GM12878 (cell line): ENCODE measurements around the gene ANKRD55. TPM values are rescaled to one million over a fixed set of nuclear protein-coding genes. Genes with fewer than 3 reads are reported as not detected.

ENCODE experiments used
- ATAC-seq: fragments of 200-7000 bp; cut with Tn5 transposase; 3 replicates; pipeline ENCODE4 v1.9.1; 2020; ENCODE audit warnings: mild to moderate bottlenecking, moderate library complexity
- BruUV-seq: library from RNA; stranded (reverse); fragments of 400-500 nt; replicated peaks from 2 replicates; lab custom pipeline; 2021; lab: Mats Ljungman, UMichigan
- CTCF ChIA-PET: fragments of 300-600 bp; sonication (Branson Sonifier 250); formaldehyde crosslinking; extraction: SDS; loops from one replicate; lab custom pipeline; 2021; ENCODE audit warnings: inconsistent platforms; lab: Yijun Ruan, JAX
- POLR2A ChIA-PET: fragments of 350-600 bp; formaldehyde crosslinking; extraction: SDS; loops from one replicate; lab custom pipeline; 2021; ENCODE audit warnings: inconsistent platforms; lab: Charles Lee
- RAD21 ChIA-PET: fragments of 300-600 bp; sonication (Branson Sonifier 250); formaldehyde crosslinking; loops from one replicate; lab custom pipeline; 2023; ENCODE audit warnings: antibody characterized with exemption; ENCODE audit not compliant: unreplicated experiment; lab: Charles Lee
- SMC1A ChIA-PET: fragments of 300-600 bp; sonication (Branson Sonifier 250); formaldehyde crosslinking; loops from one replicate; lab custom pipeline; 2023; ENCODE audit not compliant: unreplicated experiment, uncharacterized antibody; lab: Charles Lee
- DNase-seq: peaks from one replicate; pipeline ENCODE4 v3.0.0-alpha.2; 2011; ENCODE audit warnings: low read depth, low spot score
- FAIRE-seq: peaks from 3 replicates; lab custom pipeline; 2011; peaks lifted over from hg19 to GRCh38; lab: Jason Lieb, UNC
- H2AFZ ChIP-seq: 2 replicates; pipeline ENCODE4 v1.6.0; 2011; ENCODE audit warnings: low read depth, low read length, control low read depth; ENCODE audit not compliant: control insufficient read depth
- H3K27ac ChIP-seq: 2 replicates; pipeline ENCODE4 v1.5.1; 2011; ENCODE audit warnings: control low read depth; ENCODE audit not compliant: control insufficient read depth, insufficient read depth
- H3K27me3 ChIP-seq, 2 experiments: replicated peaks in 1 of 2; 2 replicates each; pipeline versions ENCODE4 v1.6.0 to v1.6.1; 2011; ENCODE audit warnings: low read length in 1 of 2; ENCODE audit not compliant: control insufficient read depth in 2 of 2, insufficient read depth in 2 of 2
- H3K36me3 ChIP-seq, 2 experiments: 2 replicates each; pipeline ENCODE4 v1.5.1; 2011; ENCODE audit warnings: low read length in 1 of 2; ENCODE audit not compliant: control insufficient read depth in 2 of 2, insufficient read depth in 2 of 2
- H3K4me1 ChIP-seq: 2 replicates; pipeline ENCODE4 v1.6.1; 2011; ENCODE audit warnings: mild to moderate bottlenecking, low read length, moderate library complexity, mixed read lengths; ENCODE audit not compliant: control insufficient read depth, insufficient read depth
- H3K4me2 ChIP-seq: 2 replicates; pipeline ENCODE4 v1.6.0; 2011; ENCODE audit warnings: control low read depth; ENCODE audit not compliant: control insufficient read depth, insufficient read depth
- H3K4me3 ChIP-seq: fragments of 200-600 bp; sonication (generic); 2 replicates; pipeline ENCODE4 v1.5.1; 2016
- H3K79me2 ChIP-seq: 2 replicates; pipeline ENCODE4 v1.6.0; 2011; ENCODE audit warnings: low read length; ENCODE audit not compliant: control insufficient read depth, insufficient read depth
- H3K9ac ChIP-seq: 2 replicates; pipeline ENCODE4 v1.8.0; 2011; ENCODE audit warnings: low read length, control low read depth, mixed read lengths; ENCODE audit not compliant: control insufficient read depth, insufficient read depth
- H3K9me3 ChIP-seq: replicated peaks from 3 replicates; pipeline ENCODE4 v1.5.1; 2011; ENCODE audit warnings: mild to moderate bottlenecking, low read length; ENCODE audit not compliant: control insufficient read depth, insufficient read depth
- H4K20me1 ChIP-seq: 2 replicates; pipeline ENCODE4 v1.6.0; 2011; ENCODE audit not compliant: control insufficient read depth, insufficient read depth
- BHLHE40 ChIP-seq, 2 experiments: fragments of 450-650 bp in 1 of 2; IDR thresholded peaks; 2 replicates each; pipeline ENCODE4 v1.6.1; 2011 to 2017; ENCODE audit warnings: low read depth in 2 of 2, borderline replicate concordance in 1 of 2, improper control_type of control experiment in 1 of 2, low read length in 1 of 2, mild to moderate bottlenecking in 1 of 2
- EP300 ChIP-seq, 2 experiments: fragments of 150-350 bp in 1 of 2; IDR thresholded peaks; 2 replicates each; pipeline ENCODE4 v1.6.1; 2011 to 2012; ENCODE audit warnings: low read depth in 2 of 2, low read length in 2 of 2, borderline replicate concordance in 1 of 2, improper control_type of control experiment in 1 of 2, inconsistent platforms in 1 of 2; ENCODE audit not compliant: control insufficient read depth in 1 of 2
- IKZF1 ChIP-seq: fragments of 450-650 bp; conservative IDR thresholded peaks from 2 replicates; pipeline ENCODE4 v1.6.1; 2017; ENCODE audit warnings: antibody characterized with exemption, mild to moderate bottlenecking
- IRF4 ChIP-seq: IDR thresholded peaks from 2 replicates; pipeline ENCODE4 v1.6.1; 2011; ENCODE audit warnings: low read depth, low read length
- MEF2B ChIP-seq: fragments of 450-650 bp; IDR thresholded peaks from 2 replicates; pipeline ENCODE4 v1.6.1; 2018; ENCODE audit warnings: mild to moderate bottlenecking, moderate library complexity; ENCODE audit not compliant: partially characterized antibody, poor library complexity, severe bottlenecking
- MLLT1 ChIP-seq: fragments of 450-650 bp; IDR thresholded peaks from 2 replicates; pipeline ENCODE4 v1.6.1; 2016; ENCODE audit warnings: mild to moderate bottlenecking
- NBN ChIP-seq: fragments of 450-650 bp; IDR thresholded peaks from 2 replicates; pipeline ENCODE4 v1.6.1; 2016
- NR2F1 ChIP-seq: fragments of 450-650 bp; conservative IDR thresholded peaks from 2 replicates; pipeline ENCODE4 v1.6.1; 2017; ENCODE audit warnings: mild to moderate bottlenecking
- SKIL ChIP-seq: fragments of 450-650 bp; IDR thresholded peaks from 2 replicates; pipeline ENCODE4 v1.6.1; 2017; ENCODE audit warnings: mild to moderate bottlenecking, low read depth, inconsistent platforms; ENCODE audit not compliant: poor library complexity, severe bottlenecking
- ZNF207 ChIP-seq: fragments of 450-650 bp; IDR thresholded peaks from 2 replicates; pipeline ENCODE4 v1.6.1; 2014; ENCODE audit warnings: antibody characterized with exemption, mild to moderate bottlenecking, borderline replicate concordance
- ZNF217 ChIP-seq: fragments of 450-650 bp; IDR thresholded peaks from 2 replicates; pipeline ENCODE4 v1.6.1; 2017; ENCODE audit warnings: antibody characterized with exemption, mild to moderate bottlenecking
- ZNF24 ChIP-seq: fragments of 450-650 bp; IDR thresholded peaks from 2 replicates; pipeline ENCODE4 v1.6.1; 2017; ENCODE audit warnings: antibody characterized with exemption, mild to moderate bottlenecking
- ZNF687 ChIP-seq: fragments of 450-650 bp; IDR thresholded peaks from 2 replicates; pipeline ENCODE4 v1.6.1; 2017; ENCODE audit warnings: mild to moderate bottlenecking, moderate library complexity
- WGBS: methylation state at CpG from one replicate; pipeline ENCODE4 v1.1.6; 2016; ENCODE audit warnings: low lambda C conversion rate; ENCODE audit not compliant: insufficient replicate concordance, insufficient coverage; ENCODE audit errors: missing lambda C conversion rate; 5-methylcytosine and 5-hydroxymethylcytosine counted together
- in situ Hi-C: fragments of 300-500 bp; cut with MboI; formaldehyde crosslinking; loops from 9 replicates; pipeline ENCODE4 v1.14.3; 2018; ENCODE audit warnings: mixed read lengths
- intact Hi-C: fragments of 100-400 bp; cut with micrococcal nuclease; formaldehyde crosslinking; loops from one replicate; pipeline ENCODE4 v1.14.2; 2022; ENCODE audit not compliant: unreplicated experiment
- polyA plus RNA-seq, 11 experiments: library from polyadenylated mRNA; depleted of rRNA in 4 of 11; unstranded in 6 of 11; stranded (reverse) in 5 of 11; fragments of >200 nt; fragmentation: Nextera tagmentation in 4 of 11; fragmentation: Illumina TruSeq in 1 of 11; extraction: Ambion mirVana in 4 of 11; extraction: Trizol in 1 of 11; gene quantifications; 1 replicate in 1 of 11; 2 replicates in 10 of 11; pipeline versions ENCODE4 v1.2.1 to v1.2.3, GENCODE V29; 2011 to 2016; ENCODE audit warnings: inconsistent platforms in 2 of 11, missing spikeins in 2 of 11, low read depth in 1 of 11
- total RNA-seq, 4 experiments: library from RNA; depleted of rRNA in 3 of 4; stranded (reverse); fragments of >200 nt in 3 of 4; fragmentation: Illumina TruSeq in 1 of 4; extraction: Trizol in 1 of 4; gene quantifications; 2 replicates each; pipeline versions ENCODE4 v1.2.1 to v1.2.3, GENCODE V29; 2013 to 2021
- TF ChIP-seq, protein P1 (sequence below): fragments of 450-650 bp; IDR thresholded peaks from 2 replicates; pipeline ENCODE4 v1.6.1; 2017; ENCODE audit warnings: low read depth, mild to moderate bottlenecking, moderate library complexity

The ANKRD55 gene
- total and polyA plus RNA-seq, 10 of the 15 experiments (the other 5 are each of a cell fraction or from before 2014, with no cell fraction given): 0.04 TPM; not detected in 9

DNA sequence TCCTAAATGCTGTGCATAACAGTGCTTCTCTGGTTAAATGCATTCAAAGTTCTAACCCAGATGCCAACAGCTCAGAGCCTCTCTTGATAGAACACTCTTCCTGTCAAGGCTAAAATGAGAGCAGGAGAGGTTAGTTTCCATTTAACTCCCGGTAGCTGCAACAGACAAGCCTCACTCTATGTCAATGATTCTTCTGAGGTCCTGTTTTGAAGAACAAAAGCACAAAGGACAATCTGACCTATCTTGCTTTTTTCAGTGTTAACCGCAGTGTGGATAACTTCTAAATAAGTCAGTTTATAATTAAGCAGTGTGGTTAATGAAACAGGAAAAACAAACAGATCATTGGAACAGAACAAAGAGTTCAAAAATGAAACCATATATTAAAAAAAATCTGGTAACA, 80.7 kb downstream of the ANKRD55 start:
- BruUV-seq: no TSS peak
- RAD21 ChIA-PET: interaction anchor here (1.0 to 7.9 kb wide), 8 partner anchors 10 to 163 kb away, joined by 3 to 41 read pairs (median 3); no protein-coding TSS in a partner anchor
- Histone ChIP-seq H2AFZ (peak overlapping the region; percentile 30), H3K27ac (no peak overlapping the region), H3K79me2 (no peaks in the 10 kb centered on the region), H3K36me3 (no peaks in the 10 kb centered on the region), H4K20me1 (no peaks in the 10 kb centered on the region), H3K4me3 (no peak overlapping the region), H3K4me2 (peak overlapping the region; percentile 57), H3K9ac (no peak overlapping the region), H3K9me3 (no peaks in the 10 kb centered on the region), H3K4me1 (peaks cover 39% of the 10 kb centered on the region), H3K27me3 (no peaks in the 10 kb centered on the region)
- SMC1A ChIA-PET: interaction anchor here (0.7 to 5.7 kb wide), 8 partner anchors 8 to 111 kb away, joined by 3 to 22 read pairs (median 4); no protein-coding TSS in a partner anchor
- FAIRE-seq (peak; percentile 59), DNase-seq (peak; percentile 74), ATAC-seq (peak; percentile 31)
- intact Hi-C loops: no loop called here
- 27% methylated on average over 2 of the region's 2 CpGs for WGBS
- in situ Hi-C loops: no loop called here
- POLR2A ChIA-PET: no interaction called here
- CTCF ChIA-PET: interaction anchor here (0.6 kb wide), 1 partner anchor 59 kb away, joined by 3 read pairs; no protein-coding TSS in a partner anchor
- peak; percentile 47; the same call in 1 of the 2 replicates for TF ChIP-seq ZNF687
- peak; percentile 57 to 71; a peak in 3 of 4 replicates for TF ChIP-seq EP300 (IDR thresholded peaks at IDR 0.05; ENCODE audit: borderline replicate concordance in 1 of 2, control insufficient read depth in 1 of 2, low read depth in 2 of 2, low read length in 2 of 2)
- TF ChIP-seq ZNF24: 0 out of 2 replicates have a peak, but pooled peaks have one; percentile 52
- TF ChIP-seq BHLHE40 (IDR thresholded peaks at IDR 0.05; ENCODE audit: borderline replicate concordance in 1 of 2, low read depth in 2 of 2, low read length in 1 of 2): peak in 1 of 2 experiments; percentile 54; a peak in 2 of 4 replicates
- peak; percentile 77 for TF ChIP-seq SKIL
- peak; percentile 84 for TF ChIP-seq MEF2B
- TF ChIP-seq ZNF207: no peak
- TF ChIP-seq NBN: peak; percentile 57; the same call in 1 of the 2 replicates
- TF ChIP-seq ZNF217: peak; percentile 89
- peak; percentile 67 for TF ChIP-seq NR2F1
- TF ChIP-seq MLLT1: peak; percentile 78
- TF ChIP-seq, protein P1, sequence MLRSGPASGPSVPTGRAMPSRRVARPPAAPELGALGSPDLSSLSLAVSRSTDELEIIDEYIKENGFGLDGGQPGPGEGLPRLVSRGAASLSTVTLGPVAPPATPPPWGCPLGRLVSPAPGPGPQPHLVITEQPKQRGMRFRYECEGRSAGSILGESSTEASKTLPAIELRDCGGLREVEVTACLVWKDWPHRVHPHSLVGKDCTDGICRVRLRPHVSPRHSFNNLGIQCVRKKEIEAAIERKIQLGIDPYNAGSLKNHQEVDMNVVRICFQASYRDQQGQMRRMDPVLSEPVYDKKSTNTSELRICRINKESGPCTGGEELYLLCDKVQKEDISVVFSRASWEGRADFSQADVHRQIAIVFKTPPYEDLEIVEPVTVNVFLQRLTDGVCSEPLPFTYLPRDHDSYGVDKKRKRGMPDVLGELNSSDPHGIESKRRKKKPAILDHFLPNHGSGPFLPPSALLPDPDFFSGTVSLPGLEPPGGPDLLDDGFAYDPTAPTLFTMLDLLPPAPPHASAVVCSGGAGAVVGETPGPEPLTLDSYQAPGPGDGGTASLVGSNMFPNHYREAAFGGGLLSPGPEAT: peak; percentile 72
- TF ChIP-seq IKZF1: peak; percentile 88
- no peak for TF ChIP-seq IRF4
